Measurements from ENCODE around the gene HMGCS2. TPM values are rescaled to one million over a fixed set of nuclear protein-coding genes. Genes with fewer than 3 reads are reported as not detected.

HMGCS2 gene
- total RNA-seq, result 6.8 TPM

DNA sequence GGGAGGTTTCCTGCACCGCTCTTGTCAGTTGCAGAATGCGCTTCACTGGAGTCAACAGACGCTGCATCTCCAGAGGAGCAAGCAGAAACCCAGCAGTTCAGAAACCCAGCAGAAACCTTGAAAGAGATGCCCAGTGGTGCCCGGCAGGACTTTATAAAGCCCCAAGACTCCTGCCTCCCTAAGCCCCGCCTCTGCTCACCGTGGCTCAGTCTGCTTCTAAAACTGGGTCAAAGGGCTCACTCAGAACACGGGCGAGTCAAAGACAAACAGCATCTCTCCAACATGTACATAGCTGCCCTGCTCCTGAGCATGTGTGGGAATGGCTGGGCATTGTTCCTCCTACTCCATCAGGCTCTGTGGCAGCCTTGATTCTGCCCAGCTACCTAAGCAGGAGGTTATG lies at the start of gene HMGCS2:
TSS of gene HMGCS2 (minus strand) at position 128 of the 400 bp plus-strand sequence. CDS start at position 67, 61 bp downstream.
- intact Hi-C loops (cut with DNase I), result no loop called here
- Histone ChIP-seq H3K27ac (no peak within 1 kb of the TSS), H3K36me3 (no peaks in the 10 kb centered on the region), H3K27me3 (no peaks in the 10 kb centered on the region), H3K4me3 (no peak within 1 kb of the TSS), H3K4me1 (no peaks in the 10 kb centered on the region), H3K9me3 (no peaks in the 10 kb centered on the region)
- no peak for DNase-seq (ENCODE audit: low spot score in 2 of 2)
- TF ChIP-seq, protein P1, sequence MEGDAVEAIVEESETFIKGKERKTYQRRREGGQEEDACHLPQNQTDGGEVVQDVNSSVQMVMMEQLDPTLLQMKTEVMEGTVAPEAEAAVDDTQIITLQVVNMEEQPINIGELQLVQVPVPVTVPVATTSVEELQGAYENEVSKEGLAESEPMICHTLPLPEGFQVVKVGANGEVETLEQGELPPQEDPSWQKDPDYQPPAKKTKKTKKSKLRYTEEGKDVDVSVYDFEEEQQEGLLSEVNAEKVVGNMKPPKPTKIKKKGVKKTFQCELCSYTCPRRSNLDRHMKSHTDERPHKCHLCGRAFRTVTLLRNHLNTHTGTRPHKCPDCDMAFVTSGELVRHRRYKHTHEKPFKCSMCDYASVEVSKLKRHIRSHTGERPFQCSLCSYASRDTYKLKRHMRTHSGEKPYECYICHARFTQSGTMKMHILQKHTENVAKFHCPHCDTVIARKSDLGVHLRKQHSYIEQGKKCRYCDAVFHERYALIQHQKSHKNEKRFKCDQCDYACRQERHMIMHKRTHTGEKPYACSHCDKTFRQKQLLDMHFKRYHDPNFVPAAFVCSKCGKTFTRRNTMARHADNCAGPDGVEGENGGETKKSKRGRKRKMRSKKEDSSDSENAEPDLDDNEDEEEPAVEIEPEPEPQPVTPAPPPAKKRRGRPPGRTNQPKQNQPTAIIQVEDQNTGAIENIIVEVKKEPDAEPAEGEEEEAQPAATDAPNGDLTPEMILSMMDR (IDR thresholded peaks at IDR 0.05), result no peak

DNA sequence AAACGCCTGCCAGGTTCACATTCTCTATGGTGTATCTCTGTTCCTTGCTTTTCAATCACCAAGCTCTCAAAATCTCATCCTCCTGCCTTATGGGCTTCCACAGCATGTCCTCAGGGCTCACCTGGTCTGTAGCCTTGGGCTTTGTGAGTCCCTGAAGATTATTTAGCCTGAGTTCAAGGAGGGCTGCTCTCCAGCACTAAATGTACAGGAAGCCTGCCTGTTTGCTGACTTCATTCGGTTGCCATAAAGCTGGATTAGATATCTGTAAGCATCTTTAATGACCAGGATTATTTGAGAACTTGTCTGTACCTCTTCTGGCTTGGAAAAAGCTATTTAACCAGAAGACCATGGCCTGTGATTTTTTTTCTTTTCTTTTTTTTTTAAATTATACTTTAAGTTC lies 49.5 kb upstream of the HMGCS2 start:
- no peak for DNase-seq (ENCODE audit: low spot score in 2 of 2)
- Histone ChIP-seq H3K27ac (no peak overlapping the region), H3K4me1 (no peaks in the 10 kb centered on the region), H3K36me3 (no peaks in the 10 kb centered on the region), H3K4me3 (no peak overlapping the region), H3K27me3 (no peaks in the 10 kb centered on the region), H3K9me3 (no peaks in the 10 kb centered on the region)
- TF ChIP-seq, protein P1 (IDR thresholded peaks at IDR 0.05), result no peak
- intact Hi-C loops (cut with DNase I), result no loop called here

DNA sequence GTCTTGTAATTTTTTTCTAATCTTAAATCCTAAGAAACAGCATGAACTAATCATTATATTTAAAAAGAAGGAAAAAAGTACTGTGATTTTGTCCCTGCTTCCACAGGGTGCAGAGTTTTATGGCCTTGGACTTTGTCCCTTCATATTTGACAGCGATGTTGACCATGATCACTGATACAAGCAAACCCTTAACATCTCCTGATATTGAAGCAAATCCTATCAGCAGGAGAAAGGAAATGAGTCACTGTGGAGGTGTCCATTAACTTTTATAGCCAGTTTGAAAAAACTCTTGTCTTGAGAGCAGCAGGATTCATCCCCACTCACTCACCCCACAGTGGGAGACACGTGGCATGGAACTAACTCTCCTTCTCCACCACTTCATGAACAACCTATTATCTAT lies 47.7 kb upstream of the HMGCS2 start:
- no peak overlapping the region for H3K27ac ChIP-seq
- TF ChIP-seq, protein P1 (IDR thresholded peaks at IDR 0.05), result no peak
- intact Hi-C loops (cut with DNase I), result no loop called here

DNA sequence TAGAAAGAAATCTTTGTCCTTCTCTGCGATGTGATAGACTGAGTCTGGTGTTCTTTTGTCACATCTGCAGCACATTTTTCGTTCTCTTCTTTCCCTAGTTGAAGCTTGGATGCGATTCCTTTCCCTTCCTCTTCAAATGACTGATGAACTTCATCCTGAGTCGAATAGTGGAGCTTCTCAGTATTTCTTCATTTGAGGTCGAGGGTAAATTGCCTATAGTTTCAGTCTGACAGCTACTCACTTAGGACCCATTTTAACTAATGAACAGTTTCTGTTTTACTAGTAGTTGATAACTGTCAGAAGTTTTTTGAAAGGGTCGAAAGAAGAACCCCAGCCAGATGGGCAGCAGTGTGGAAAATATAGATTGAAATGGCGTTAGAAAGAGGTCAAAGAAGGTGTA lies 47.2 kb upstream of the HMGCS2 start:
- Histone ChIP-seq H3K27me3 (no peaks in the 10 kb centered on the region), H3K9me3 (no peaks in the 10 kb centered on the region), H3K36me3 (no peaks in the 10 kb centered on the region), H3K4me3 (no peak overlapping the region), H3K4me1 (no peaks in the 10 kb centered on the region), H3K27ac (no peak overlapping the region)
- TF ChIP-seq, protein P1 (IDR thresholded peaks at IDR 0.05), result no peak
- no peak for DNase-seq (ENCODE audit: low spot score in 2 of 2)
- intact Hi-C loops (cut with DNase I), result no loop called here

More for the DNA sequence above, 47.7 kb upstream of the HMGCS2 start:
- Histone ChIP-seq H3K36me3 (no peaks in the 10 kb centered on the region), H3K9me3 (no peaks in the 10 kb centered on the region), H3K4me1 (no peaks in the 10 kb centered on the region), H3K27me3 (no peaks in the 10 kb centered on the region), H3K4me3 (no peak overlapping the region)
- no peak for DNase-seq (ENCODE audit: low spot score in 2 of 2)

DNA sequence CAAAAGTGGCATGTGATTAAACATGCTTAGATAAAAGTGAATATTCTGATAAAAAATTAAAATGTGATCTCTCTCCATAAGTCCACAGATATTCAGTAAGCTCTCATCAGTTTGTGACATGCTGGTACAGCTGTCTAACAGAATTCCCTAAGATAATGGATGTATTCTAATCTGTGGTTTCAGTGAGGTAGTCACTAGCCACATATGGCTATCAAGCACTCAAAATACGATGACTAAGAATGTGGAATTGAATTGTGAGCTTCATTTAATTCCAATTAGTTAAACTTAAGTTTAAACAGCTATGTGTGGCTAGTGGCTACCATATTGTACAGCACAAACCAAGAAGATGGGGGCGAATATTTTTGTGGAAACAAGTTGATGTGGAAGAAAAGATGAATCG lies 46.7 kb upstream of the HMGCS2 start:
- Histone ChIP-seq H3K27ac (no peak overlapping the region), H3K27me3 (no peaks in the 10 kb centered on the region), H3K36me3 (no peaks in the 10 kb centered on the region), H3K4me3 (no peak overlapping the region), H3K4me1 (no peaks in the 10 kb centered on the region), H3K9me3 (no peaks in the 10 kb centered on the region)
- intact Hi-C loops (cut with DNase I), result no loop called here
- TF ChIP-seq, protein P1 (IDR thresholded peaks at IDR 0.05), result no peak
- DNase-seq (ENCODE audit: low spot score in 2 of 2), result no peak

DNA sequence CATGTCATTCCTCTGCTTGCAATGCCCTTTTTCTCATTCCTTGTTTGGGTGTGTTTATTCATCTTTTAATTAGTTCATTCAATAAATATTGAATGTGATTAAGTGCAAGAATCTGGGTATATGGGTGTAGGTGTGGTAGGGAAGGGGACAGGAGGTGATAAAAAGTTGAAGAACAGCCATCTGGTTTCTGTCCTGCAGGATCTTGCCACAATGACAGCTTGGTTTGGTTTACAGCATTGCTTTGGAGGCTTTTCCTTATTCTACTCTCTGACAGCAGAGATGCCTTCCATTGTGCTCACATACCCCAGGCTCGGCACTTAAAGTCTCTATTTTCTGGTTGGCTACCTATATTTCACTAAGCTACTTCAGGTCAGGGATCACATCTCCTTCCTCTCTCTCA lies 45.6 kb upstream of the HMGCS2 start:
- intact Hi-C loops (cut with DNase I), result no loop called here
- H3K27ac ChIP-seq, result no peak overlapping the region
- H3K4me1 ChIP-seq, result no peaks in the 10 kb centered on the region
- DNase-seq (ENCODE audit: low spot score in 2 of 2), result no peak
- no peak overlapping the region for H3K4me3 ChIP-seq
- H3K27me3 ChIP-seq, result no peaks in the 10 kb centered on the region
- TF ChIP-seq, protein P1 (IDR thresholded peaks at IDR 0.05), result no peak
- H3K9me3 ChIP-seq, result no peaks in the 10 kb centered on the region
- H3K36me3 ChIP-seq, result no peaks in the 10 kb centered on the region
